Duodenal mucosa (tissue), 2 donors: ENCODE data around the gene SLC23A1.
"Not testable (repeated sequence)": the region's sequence is repeated elsewhere in the genome, so short reads cannot be mapped to it uniquely, and the experiment has no call there.

Experiments used
- H3K27ac ChIP-seq: one replicate; pipeline ENCODE4 v1.7.0; 2013; ENCODE audit warnings: low read depth, low read length
- H3K27me3 ChIP-seq, 2 donors: one replicate each; pipeline ENCODE4 v1.7.0; 2013; ENCODE audit warnings: low read length in 2 of 2, control low read depth in 1 of 2; ENCODE audit not compliant: insufficient read depth in 2 of 2, control insufficient read depth in 1 of 2
- H3K36me3 ChIP-seq, 2 donors: one replicate each; pipeline ENCODE4 v1.7.0; 2013; ENCODE audit warnings: low read length in 2 of 2, control low read depth in 1 of 2; ENCODE audit not compliant: insufficient read depth in 2 of 2, control insufficient read depth in 1 of 2
- H3K4me1 ChIP-seq, 2 donors: one replicate each; pipeline ENCODE4 v1.7.0; 2013; ENCODE audit warnings: low read length in 2 of 2, control low read depth in 1 of 2; ENCODE audit not compliant: insufficient read depth in 2 of 2, control insufficient read depth in 1 of 2
- H3K4me3 ChIP-seq, 2 donors: one replicate each; pipeline ENCODE4 v1.7.0; 2013; ENCODE audit warnings: low read length in 2 of 2, low read depth in 1 of 2
- H3K9ac ChIP-seq, 2 donors: one replicate each; pipeline ENCODE4 v1.7.0; 2013; ENCODE audit warnings: low read length in 2 of 2, low read depth in 1 of 2
- H3K9me3 ChIP-seq, 2 donors: one replicate each; pipeline ENCODE4 v1.7.0; 2013; ENCODE audit warnings: low read length in 2 of 2, control low read depth in 1 of 2; ENCODE audit not compliant: control insufficient read depth in 1 of 2

SLC23A1 gene

DNA sequence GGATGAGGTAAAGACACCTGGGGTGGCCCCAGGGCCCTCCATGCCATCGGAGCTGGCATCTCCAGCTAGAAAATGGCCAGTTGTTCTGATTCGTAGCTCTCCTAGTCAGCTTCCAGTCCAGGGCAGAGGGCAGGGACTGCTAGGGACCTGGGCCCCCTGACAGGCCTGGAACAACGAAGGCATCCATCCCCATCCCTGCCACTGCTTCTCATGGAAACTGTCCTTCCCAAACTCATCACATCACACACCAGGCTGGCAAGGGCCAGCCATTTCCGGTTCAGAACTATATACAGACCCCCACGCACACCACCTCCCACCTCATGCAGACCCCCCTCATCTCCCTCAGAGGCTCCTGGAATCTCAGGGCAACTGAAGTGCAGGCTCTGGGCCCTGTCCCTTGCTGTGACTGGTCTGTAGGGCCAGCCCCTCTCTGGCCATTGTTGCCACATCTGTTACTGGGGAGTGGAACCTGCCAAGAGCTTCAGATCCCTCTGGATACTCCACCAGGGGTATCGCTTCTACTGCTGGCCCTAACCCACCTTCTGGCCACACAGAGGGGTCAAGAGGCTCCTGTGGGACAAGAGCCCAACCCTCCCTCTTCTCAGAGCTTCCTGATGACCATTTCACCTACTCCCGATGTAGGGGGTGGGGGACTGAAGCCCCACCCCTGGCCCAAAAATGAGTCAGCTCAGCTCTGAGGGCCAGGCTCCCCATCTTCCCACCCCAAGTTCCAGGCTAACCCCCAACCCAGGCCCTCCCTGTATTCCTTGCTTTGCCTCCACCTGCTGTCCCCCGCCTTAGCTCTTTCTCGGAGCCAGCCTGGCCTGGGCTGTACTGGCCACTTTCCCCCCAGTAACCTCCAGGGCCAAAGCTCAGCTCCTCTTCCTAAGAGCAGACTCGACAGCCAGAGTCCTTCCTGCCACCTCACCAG, 7.8 kb upstream of the SLC23A1 start:
- Histone ChIP-seq H3K27ac (peak overlapping the region; percentile 39), H3K9ac (peak overlapping the region; percentile 43 to 51), H3K9me3 (no peaks in the 10 kb centered on the region), H3K27me3 (peaks cover 0 to 10% of the 10 kb centered on the region in 2 donors), H3K36me3 (no peaks in the 10 kb centered on the region), H3K4me3 (no peak overlapping the region), H3K4me1 (peaks cover 34 to 58% of the 10 kb centered on the region in 2 donors)

DNA sequence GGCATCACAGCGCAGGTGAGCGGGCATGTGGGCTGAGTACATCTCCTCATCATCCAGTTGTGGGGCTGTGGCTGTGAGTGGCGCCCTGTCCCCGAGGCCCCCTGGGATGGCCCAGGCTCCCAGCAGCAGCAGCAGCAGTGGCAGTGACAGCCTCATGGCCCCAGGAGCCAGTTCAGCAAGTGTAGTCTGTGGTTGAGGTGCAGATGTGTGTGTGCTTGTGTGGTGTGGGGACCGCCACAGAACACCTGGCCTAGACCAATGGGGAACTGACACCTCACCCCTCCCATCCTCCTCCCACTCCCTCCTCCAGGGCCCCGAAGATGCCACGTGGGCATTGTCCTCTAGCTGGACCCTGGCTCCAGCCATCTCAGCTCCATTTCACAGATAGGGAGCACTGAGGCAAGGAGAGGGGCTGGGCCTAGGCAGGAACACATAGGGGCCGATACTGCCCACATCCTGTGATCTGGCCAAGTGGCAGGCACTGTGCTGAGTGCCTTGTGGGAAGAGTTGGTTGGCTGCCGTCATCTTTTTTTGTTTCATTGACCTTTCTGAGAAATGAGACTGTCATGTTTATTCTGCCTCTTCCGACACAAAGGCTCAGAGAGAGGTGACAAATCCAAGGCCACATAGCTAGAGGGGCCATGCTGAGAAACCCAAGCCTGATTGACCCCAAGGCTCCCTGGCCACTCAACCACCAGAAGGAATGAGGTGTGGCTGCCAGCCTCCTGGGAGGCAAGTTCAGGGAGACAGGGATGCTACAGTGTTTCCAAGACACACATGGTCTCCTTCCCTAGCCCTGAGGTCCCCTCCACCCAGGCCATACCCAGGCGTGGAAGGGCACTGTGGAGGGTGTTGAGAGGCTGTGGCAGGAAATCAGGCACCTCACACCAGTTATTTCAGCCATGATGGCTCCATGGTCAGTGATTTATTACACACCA, 6.9 kb upstream of the SLC23A1 start, which contains the start of gene MZB1:
TSS of gene MZB1 (minus strand) at position 213 of the 938 bp plus-strand sequence. CDS start at position 156, 57 bp downstream.
- peak within 1 kb of the TSS; percentile 68 to 70 for H3K4me3 ChIP-seq
- no peaks in the 10 kb centered on the region for H3K9me3 ChIP-seq
- H3K9ac ChIP-seq: peak within 1 kb of the TSS; percentile 51 to 63
- peak within 1 kb of the TSS; percentile 39 for H3K27ac ChIP-seq
- peaks cover 41 to 66% of the 10 kb centered on the region in 2 donors for H3K4me1 ChIP-seq
- H3K36me3 ChIP-seq: no peaks in the 10 kb centered on the region
- peaks cover 0 to 10% of the 10 kb centered on the region in 2 donors for H3K27me3 ChIP-seq

DNA sequence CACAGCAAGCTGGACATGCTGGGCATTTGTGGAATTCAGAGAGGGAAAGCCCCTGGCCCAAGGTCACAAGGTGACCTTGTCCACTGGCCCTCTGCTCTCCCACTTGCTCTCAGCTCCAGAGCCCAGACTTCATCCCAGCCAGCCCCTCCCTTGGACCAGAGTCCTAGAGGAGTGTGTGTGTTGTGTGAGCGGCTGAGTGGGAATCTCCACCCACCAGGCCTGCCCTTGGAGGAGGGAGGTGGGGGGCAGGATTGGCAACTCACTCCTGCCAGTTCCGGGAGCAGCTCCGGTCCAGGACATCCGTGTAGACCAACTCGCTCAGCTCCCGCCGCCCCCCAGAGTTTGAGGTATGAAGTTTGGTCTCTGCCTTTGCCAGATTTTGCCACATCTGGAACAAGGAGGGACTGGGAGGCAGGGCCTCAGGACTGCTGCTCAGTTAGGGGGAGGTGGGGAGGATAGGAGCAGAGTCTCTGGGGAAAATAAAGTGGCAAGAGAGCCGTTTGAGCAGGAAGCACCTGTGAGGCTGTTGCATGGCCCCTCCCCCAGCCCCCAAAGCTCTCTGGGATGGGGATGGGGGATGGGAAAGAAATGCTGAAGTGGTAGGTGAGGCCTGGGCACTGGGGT, 5.2 kb upstream of the SLC23A1 start:
- H3K4me1 ChIP-seq: peaks cover 53 to 74% of the 10 kb centered on the region in 2 donors

DNA sequence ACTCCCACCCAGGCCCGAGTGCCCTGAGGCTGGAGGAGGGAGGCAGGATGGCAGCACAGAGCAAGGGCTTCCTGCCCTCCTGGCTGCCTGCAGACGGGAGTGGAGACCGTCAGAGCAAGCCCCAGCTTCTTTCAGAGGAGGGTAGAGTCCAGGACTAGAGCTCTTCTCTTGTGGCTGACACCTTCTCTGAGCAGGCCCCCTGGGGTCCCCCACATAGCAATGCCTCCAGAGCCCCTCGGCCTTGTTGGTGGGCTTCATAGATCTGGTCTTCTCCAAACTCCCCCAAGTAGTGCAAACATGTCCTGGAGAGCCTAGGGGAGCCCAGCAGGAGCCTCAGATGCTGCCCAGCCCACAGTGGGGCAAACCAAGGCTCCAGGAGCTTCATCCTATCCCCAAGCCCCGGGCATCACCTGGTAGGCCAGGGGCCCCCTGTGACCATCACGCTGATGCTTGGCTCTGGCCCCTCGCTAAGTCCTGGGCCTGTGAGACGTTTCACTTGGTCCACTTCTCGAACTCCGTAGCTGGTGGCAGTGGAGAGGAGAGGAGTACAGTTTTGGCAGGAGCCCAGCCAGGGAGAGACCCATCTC, 4.6 kb upstream of the SLC23A1 start:
- Histone ChIP-seq H3K4me1 (peaks cover 56 to 72% of the 10 kb centered on the region in 2 donors), H3K9ac (peak overlapping the region; percentile 63 to 65), H3K27ac (peak overlapping the region; percentile 26)

More for the DNA sequence above, 5.2 kb upstream of the SLC23A1 start:
- H3K27ac ChIP-seq: peak overlapping the region; percentile 26
- peaks cover 0 to under 1% of the 10 kb centered on the region in 2 donors for H3K27me3 ChIP-seq
- peak overlapping the region; percentile 63 to 65 for H3K9ac ChIP-seq
- H3K4me3 ChIP-seq: peak overlapping the region; percentile 70 to 75
- H3K36me3 ChIP-seq: no peaks in the 10 kb centered on the region
- H3K9me3 ChIP-seq: no peaks in the 10 kb centered on the region

DNA sequence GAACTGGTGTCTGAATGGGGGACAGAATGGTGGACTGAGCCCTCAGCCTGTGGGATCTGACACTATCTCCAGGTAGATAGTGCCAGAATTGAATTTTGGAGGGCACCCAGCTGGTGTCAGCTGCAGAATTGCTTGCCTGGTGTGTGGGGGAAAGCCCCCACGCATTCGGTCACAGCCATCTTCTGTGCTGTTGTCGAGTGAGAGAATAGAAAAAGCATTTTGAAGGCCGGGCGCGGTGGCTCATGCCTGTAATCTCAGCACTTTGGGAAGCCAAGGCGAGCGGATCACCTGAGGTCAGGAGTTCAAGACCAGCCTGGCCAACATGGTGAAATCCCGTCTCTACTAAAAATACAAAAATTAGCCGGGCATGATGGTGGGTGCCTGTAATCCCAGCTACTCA, 3.9 kb upstream of the SLC23A1 start:
- not testable (repeated sequence) for H3K36me3 ChIP-seq, H3K4me3 ChIP-seq, H3K9me3 ChIP-seq, H3K27ac ChIP-seq, H3K9ac ChIP-seq, H3K27me3 ChIP-seq
- peaks cover 64 to 76% of the 10 kb centered on the region in 2 donors for H3K4me1 ChIP-seq

More for the DNA sequence above, 4.6 kb upstream of the SLC23A1 start:
- Histone ChIP-seq H3K36me3 (no peaks in the 10 kb centered on the region), H3K4me3 (peak overlapping the region; percentile 70 to 75), H3K9me3 (no peaks in the 10 kb centered on the region), H3K27me3 (no peaks in the 10 kb centered on the region)

DNA sequence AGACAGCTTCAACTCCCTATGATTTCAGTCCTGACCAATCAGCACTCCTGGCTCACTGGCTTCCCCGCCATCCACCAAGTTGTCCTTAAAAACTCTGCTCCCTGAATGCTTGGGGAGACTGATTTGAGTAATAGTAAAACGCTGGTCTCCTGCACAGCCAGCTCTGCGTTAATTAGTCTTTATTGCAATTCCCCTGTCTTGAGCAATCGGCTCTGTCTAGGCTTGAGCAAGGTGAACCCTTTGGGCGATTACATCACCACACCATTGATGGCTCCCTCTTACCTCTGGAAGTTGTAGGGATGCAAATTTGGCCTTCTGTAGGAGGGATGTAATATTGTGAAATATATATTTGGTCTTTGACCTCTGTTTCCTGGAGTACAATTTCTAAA, 2.9 kb upstream of the SLC23A1 start:
- H3K9me3 ChIP-seq: no peaks in the 10 kb centered on the region
- no peak overlapping the region for H3K9ac ChIP-seq
- H3K27ac ChIP-seq: no peak overlapping the region
- H3K4me3 ChIP-seq: no peak overlapping the region
- peaks cover 58 to 69% of the 10 kb centered on the region in 2 donors for H3K4me1 ChIP-seq
- H3K27me3 ChIP-seq: no peaks in the 10 kb centered on the region
- no peaks in the 10 kb centered on the region for H3K36me3 ChIP-seq

DNA sequence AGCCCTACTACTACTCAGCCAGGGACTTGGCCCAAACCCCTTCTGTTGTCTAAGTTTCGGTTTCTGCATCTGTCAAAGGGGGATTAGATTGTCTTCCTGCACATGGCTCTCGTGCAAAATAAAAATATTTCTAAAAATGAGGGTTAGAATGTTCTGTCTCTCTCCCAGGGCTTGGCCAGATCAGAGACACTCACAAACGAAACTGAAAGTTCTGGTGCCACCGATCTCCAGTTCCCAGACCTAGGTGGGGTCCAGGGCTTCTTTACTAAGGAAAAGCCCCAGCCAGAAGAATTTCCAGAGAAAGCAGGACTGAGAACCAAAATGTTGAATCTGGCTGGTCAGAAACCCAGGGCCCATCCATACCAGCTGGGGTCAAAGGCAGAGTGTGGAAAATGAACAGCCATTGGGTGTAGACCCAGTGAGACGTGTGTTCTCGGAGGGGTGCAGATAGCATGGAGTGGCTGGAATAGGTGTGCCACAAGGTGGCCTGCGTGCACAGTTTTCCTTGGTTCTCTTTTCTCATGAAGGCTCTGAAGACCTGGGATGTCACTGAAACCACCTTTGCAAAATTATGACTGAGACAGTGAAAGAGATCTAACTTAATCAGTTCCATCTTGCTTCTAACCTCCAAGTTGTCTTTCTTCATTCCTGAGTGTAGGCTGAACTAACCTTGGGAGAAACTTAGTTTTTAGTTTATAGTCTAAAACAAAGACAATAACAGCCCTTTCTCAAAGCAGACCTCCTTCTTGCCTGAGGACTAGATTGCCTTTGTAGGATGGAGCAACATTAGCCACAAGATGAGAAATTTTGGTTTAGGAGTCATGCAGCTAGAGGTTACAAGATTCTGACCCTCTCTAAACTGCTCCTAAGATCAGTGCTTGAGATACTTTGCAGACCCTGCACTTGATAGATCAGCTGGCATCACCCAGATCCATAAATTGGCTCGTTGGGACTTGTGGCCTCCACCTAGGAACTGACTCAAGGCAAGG, 2.3 kb upstream of the SLC23A1 start:
- no peaks in the 10 kb centered on the region for H3K36me3 ChIP-seq
- peak overlapping the region; percentile 48 to 54 for H3K9ac ChIP-seq
- no peaks in the 10 kb centered on the region for H3K27me3 ChIP-seq
- peak overlapping the region; percentile 69 for H3K27ac ChIP-seq
- H3K4me3 ChIP-seq: peak overlapping the region; percentile 67 to 70
- H3K4me1 ChIP-seq: peaks cover 51 to 62% of the 10 kb centered on the region in 2 donors
- no peaks in the 10 kb centered on the region for H3K9me3 ChIP-seq

DNA sequence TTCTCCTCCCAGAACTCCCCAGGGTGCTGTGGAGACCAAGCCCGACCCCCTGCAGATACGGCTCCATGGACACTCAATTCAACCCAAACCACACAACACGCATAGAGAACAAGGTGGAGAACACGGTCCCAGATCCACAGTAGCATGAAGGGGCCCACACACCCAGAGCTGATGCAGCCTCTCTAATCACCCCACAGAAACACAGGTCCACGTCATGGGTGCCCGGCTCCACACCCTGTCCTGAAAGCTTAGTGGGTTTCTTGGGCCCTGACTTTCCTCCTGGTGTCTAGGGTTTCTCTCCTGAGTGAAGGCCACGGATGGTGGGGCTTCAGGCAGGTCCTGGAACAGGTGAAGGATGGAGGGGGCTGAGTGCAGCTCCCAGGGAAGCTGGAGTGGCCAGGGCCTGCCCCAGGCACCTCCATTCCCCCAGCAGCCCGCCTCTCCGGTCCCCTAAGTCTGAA, 1.5 kb upstream of the SLC23A1 start:
- Histone ChIP-seq H3K36me3 (no peaks in the 10 kb centered on the region), H3K27me3 (no peaks in the 10 kb centered on the region), H3K9ac (peak overlapping the region; percentile 48 to 54), H3K9me3 (no peaks in the 10 kb centered on the region), H3K4me3 (peak overlapping the region; percentile 67 to 70), H3K4me1 (peaks cover 51 to 60% of the 10 kb centered on the region in 2 donors), H3K27ac (peak overlapping the region; percentile 69)
